ENCODE results near the gene CFAP77.

CFAP77 gene

DNA sequence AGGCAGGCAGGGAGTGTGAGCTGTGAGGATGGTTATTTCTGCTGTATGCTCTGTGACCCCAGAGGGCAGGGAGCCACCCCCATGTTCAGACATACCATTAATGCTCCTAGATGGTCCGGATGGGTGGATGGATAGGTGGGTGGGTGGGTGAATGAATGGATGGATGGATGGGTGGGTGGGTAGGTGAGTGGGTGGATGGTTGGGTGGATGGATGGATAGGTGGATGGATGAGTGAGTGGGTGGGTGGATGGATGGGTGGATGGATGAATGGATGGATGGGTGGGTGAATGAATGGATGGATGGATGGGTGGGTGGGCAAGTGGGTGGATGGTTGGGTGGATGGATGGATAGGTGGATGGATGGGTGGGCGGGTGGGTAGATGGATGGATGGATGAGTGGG, 109.0 kb downstream of the CFAP77 start:
- DNase-seq = no peak

GRCh38 chr9:132520612-132521011, 110.6 kb downstream of the CFAP77 start:
- no peak for DNase-seq

DNA sequence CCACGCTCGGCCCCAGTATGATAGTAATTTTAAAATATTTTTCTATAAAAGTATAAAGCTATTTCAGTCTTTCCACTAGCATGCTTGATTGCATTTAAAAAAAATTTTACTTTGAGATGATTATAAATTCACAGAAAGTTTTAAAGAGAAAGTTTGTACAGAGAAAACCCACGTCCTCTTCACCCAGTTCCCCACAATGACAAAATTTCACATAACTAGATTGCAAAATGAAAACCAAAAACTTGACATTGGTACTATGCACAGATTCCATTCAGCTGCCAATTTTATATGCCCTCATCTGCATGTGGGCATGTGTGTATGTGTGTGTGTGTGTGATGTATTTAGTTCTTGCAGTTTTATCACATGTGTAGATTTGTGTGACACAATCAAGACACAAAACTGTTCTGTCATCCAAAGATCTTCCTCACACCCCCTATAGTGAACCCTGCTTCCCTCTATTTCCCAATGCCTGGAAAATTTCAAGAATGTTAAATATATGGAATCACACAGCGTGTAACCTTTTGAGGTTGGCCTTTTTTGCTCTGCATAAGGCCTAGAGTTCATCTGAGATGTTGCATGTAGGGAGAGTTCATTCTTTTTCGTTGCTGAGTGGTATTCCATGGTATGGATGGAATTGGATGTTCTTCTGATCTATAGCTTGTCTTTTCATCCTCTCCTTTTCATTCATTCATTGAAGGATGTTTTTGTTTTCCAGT, 115.5 kb downstream of the CFAP77 start:
- DNase-seq = no peak

DNA sequence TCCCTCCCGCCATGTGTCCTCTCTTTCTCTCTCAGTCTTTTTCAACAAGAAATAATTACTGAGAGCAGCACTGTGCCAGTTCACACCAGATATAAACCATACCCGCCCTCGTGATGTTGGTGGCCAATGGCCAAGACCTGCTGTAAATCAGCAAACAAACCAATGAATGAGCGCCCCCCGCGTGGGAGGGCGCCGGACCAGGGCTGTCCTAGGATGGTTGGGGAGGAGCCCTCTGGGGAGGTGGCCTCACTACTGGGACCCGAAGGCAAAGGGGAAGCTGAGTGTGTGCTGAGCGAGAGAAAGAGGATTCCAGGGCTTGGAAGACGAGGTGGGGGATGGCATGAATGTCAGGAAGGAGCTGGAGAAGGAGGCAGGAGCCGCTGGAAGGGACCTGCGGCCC, 121.2 kb downstream of the CFAP77 start:
- DNase-seq = no peak

GRCh38 chr9:132531710-132532570, 121.9 kb downstream of the CFAP77 start:
- DNase-seq = no peak

DNA sequence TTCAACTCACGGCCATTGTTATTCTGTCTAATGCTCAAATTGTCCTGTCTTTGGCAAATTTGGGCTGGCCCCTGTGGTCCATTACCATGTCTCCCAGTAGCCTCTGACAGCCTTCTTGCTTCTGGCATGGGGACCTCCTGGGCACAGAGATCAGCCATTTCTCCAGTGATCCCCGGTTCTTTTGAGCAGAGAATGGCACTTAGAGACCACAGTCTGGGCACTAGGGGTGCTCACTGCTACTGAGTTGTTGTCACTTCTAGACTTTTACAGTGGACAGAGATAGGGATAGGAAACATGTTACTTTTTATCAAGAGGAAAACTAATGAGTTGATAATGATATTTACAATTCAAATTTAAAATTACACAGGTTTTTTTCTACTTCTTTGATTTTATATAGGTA, 124.8 kb downstream of the CFAP77 start:
- no peak for DNase-seq

GRCh38 chr9:132536124-132536523, 126.1 kb downstream of the CFAP77 start:
- no peak for DNase-seq

GRCh38 chr9:132537352-132537751, 127.3 kb downstream of the CFAP77 start:
- DNase-seq = no peak

- no peak for DNase-seq
Observed at GRCh38 chr9:132538071-132538470, 128.1 kb downstream of the CFAP77 start.

DNA sequence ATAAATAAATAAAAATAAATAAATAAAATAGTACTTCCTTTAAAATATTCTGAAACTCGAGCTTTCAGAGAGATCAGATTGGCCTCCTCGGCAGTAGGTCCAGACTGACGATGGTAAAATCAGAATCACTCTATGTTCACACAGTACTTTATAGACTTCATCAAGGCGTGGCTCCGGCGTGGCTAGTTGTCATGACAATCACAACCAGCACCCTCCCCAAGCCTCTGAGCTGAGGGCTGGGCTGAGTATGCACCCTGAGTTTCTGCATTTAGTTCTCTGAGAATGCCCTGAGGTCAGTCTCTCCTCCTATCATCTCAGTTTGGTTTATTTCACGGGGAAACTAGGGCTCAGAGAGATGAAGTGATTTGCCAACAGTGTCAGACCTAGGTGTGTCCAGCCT, 129.1 kb downstream of the CFAP77 start:
- no peak for DNase-seq

- no peak for DNase-seq
Observed at GRCh38 chr9:132541051-132541450, 131.0 kb downstream of the CFAP77 start.

- no peak for DNase-seq
Observed at GRCh38 chr9:132541870-132542830, 132.1 kb downstream of the CFAP77 start.

DNA sequence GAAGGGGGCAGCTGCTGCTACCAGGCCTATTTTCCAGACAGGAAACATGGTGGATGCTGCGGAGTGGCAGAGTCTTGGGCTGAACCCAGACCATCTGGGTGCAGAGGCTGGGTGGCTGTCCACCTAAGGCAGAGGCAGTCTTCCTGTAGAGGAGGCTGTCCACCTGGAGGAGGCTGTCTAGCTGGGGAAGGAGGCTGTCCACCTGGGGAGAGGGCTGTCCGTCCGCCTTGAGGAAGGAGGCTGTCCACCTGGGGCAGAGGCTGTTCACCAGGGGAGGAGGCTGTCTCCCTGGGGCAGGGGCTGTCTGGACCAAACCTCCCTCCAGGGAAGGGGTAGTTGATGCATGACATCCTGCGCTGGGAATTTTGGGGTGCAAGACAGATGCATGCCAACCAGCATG, 133.2 kb downstream of the CFAP77 start:
- DNase-seq = no peak

DNA sequence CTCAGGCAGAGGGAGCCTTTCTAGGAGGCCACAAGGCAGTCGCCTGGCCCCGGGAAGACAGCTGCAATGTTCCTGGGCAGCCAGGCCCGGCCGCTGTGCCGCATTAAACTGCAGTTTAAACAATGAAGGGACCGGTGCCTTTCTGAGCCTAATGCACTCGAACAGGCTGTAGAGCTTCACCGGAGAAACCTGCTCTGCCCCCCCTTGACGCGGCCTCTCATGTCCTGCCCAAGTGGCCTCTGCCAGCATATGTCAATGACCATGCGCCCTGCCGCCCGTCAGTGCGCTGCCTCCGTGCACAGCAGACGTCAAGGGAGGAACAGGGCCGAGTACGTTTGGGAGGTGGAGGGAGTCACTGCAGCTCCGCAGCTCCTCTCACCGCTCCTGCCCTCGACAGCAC, 133.9 kb downstream of the CFAP77 start:
- no peak for DNase-seq

DNA sequence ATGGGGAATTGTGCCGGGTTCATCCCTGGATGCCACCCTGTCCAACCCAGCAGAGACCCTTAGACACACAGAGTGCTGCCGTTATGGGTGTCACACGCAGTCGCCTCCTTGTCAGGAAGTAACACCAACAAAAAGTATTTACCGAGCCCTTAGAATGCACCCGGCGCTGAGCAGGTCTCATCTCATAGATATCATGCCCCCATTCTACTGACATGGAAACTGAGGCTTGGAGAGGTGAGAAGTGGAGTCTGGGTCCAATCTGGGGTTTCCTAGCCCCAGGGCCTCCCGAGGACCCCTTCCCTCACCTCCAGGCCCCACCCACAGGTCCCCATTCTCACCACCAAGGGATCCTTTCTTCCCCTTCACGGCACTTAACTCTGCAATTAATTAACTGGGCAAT, 135.6 kb downstream of the CFAP77 start:
- DNase-seq = no peak

- no peak for DNase-seq
Observed at GRCh38 chr9:132546148-132547051, 136.4 kb downstream of the CFAP77 start.

DNA sequence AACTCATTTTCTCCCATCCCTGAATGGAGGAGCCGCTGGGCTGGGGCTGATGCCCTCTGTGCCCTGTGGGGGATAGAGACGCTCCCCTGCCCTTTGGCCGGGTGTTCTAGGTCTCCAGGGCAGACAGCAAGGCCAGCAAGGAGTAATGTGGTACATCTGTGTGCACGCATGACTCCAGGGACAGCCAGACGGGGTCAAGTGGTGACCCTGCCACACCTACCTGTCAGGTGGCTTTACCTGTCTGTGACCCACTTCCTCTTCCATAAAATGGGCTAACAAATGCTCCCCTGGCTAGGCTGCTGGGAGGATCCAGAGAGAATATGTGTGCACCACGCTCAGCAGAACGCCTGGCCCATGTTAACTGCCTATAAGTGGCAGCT, 137.0 kb downstream of the CFAP77 start:
- no peak for DNase-seq

DNA sequence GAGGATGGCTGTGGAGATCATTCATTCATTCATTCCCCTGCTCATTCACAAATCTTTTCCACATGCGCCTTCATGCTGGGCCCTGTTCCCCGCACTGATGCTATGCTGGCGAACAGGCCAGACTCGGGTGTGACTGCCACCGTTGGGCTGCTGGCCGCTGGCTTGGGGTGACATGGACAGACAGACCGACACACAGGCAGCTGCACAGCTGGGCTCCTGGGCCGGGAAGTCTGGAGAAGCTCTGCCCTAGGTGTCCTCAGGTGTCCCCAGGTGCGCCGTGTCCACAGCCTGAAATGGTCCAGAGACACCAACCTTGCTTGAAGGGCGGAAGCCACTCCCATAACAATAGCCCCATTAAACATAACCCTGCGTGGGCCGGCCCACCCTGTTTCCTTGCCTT, 137.4 kb downstream of the CFAP77 start:
- DNase-seq = no peak

GRCh38 chr9:132547976-132548730, 138.1 kb downstream of the CFAP77 start:
- no peak for DNase-seq

- DNase-seq = no peak
Observed at GRCh38 chr9:132548751-132549640, 139.0 kb downstream of the CFAP77 start.
